ENCODE results near the gene NR1I3. TPM values are rescaled to one million over a fixed set of nuclear protein-coding genes. Genes with fewer than 3 reads are reported as not detected.

Gene NR1I3
- total RNA-seq, 2 donors from 2014 or later: not detected

DNA sequence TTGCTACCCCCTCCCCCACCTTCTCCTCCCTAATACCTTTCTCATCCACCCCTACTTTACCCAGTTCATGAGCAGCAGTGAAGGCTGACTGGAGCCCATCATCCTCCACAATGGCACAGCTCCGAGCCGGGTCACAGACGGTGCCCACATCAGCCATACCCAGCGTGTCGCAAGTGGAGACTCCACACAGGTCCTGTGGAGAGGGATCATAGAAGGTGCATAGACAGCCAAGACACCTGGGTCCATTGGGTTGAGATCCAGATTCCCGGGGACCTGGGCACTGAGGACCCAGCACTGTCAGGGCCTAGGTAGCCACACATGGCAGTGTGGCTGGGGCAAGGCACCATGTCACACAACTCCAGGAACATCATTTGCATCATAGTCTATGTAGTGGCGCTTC lies 41.9 kb downstream of the NR1I3 start:
- no peak for DNase-seq (ENCODE audit: low spot score)
- H3K27ac ChIP-seq: peak overlapping the region; percentile 93 to 99
- TF ChIP-seq, protein P1, sequence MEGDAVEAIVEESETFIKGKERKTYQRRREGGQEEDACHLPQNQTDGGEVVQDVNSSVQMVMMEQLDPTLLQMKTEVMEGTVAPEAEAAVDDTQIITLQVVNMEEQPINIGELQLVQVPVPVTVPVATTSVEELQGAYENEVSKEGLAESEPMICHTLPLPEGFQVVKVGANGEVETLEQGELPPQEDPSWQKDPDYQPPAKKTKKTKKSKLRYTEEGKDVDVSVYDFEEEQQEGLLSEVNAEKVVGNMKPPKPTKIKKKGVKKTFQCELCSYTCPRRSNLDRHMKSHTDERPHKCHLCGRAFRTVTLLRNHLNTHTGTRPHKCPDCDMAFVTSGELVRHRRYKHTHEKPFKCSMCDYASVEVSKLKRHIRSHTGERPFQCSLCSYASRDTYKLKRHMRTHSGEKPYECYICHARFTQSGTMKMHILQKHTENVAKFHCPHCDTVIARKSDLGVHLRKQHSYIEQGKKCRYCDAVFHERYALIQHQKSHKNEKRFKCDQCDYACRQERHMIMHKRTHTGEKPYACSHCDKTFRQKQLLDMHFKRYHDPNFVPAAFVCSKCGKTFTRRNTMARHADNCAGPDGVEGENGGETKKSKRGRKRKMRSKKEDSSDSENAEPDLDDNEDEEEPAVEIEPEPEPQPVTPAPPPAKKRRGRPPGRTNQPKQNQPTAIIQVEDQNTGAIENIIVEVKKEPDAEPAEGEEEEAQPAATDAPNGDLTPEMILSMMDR (IDR thresholded peaks at IDR 0.05): no peak
- peak overlapping the region; percentile 48 to 55 for H3K4me3 ChIP-seq
- peaks cover 40% of the 10 kb centered on the region for H3K36me3 ChIP-seq
- no peaks in the 10 kb centered on the region for H3K9me3 ChIP-seq
- H3K4me1 ChIP-seq: peaks cover 0 to 78% of the 10 kb centered on the region in 2 donors
- no peaks in the 10 kb centered on the region for H3K27me3 ChIP-seq

GRCh38 chr1:161195171-161195570 lies 42.8 kb downstream of the NR1I3 start:
- Histone ChIP-seq H3K9me3 (no peaks in the 10 kb centered on the region), H3K36me3 (peaks cover 45% of the 10 kb centered on the region), H3K4me1 (peaks cover 0 to 68% of the 10 kb centered on the region in 2 donors), H3K27me3 (no peaks in the 10 kb centered on the region), H3K4me3 (peak overlapping the region; percentile 48 to 55), H3K27ac (peak overlapping the region in 1 of 2 donors; percentile 99)
- TF ChIP-seq, protein P1 (IDR thresholded peaks at IDR 0.05): no peak
- DNase-seq (ENCODE audit: low spot score): no peak

GRCh38 chr1:161193561-161194235 lies 44.3 kb downstream of the NR1I3 start:
- peak overlapping the region; percentile 5 to 23 for H3K4me3 ChIP-seq
- no peaks in the 10 kb centered on the region for H3K27me3 ChIP-seq
- TF ChIP-seq, protein P1 (IDR thresholded peaks at IDR 0.05): no peak
- H3K36me3 ChIP-seq: peaks cover 45% of the 10 kb centered on the region
- no peaks in the 10 kb centered on the region for H3K9me3 ChIP-seq
- H3K27ac ChIP-seq: peak overlapping the region; percentile 29 to 33
- H3K4me1 ChIP-seq: peaks cover 0 to 53% of the 10 kb centered on the region in 2 donors
- DNase-seq (ENCODE audit: low spot score): no peak

GRCh38 chr1:161192476-161193465 lies 45.2 kb downstream of the NR1I3 start:
- DNase-seq (ENCODE audit: low spot score): no peak
- Histone ChIP-seq H3K27ac (peak overlapping the region; percentile 29 to 33), H3K4me1 (peaks cover 0 to 44% of the 10 kb centered on the region in 2 donors)

GRCh38 chr1:161191971-161192370 lies 46.0 kb downstream of the NR1I3 start:
- Histone ChIP-seq H3K27me3 (no peaks in the 10 kb centered on the region), H3K9me3 (no peaks in the 10 kb centered on the region), H3K4me3 (no peak overlapping the region), H3K36me3 (peaks cover 45% of the 10 kb centered on the region), H3K4me1 (peaks cover 0 to 36% of the 10 kb centered on the region in 2 donors), H3K27ac (no peak overlapping the region)
- TF ChIP-seq, protein P1 (IDR thresholded peaks at IDR 0.05): no peak
- DNase-seq (ENCODE audit: low spot score): no peak

More at GRCh38 chr1:161192476-161193465, 45.2 kb downstream of the NR1I3 start:
- Histone ChIP-seq H3K36me3 (peaks cover 45% of the 10 kb centered on the region), H3K9me3 (no peaks in the 10 kb centered on the region), H3K4me3 (no peak overlapping the region), H3K27me3 (no peaks in the 10 kb centered on the region)
- TF ChIP-seq, protein P1 (IDR thresholded peaks at IDR 0.05): peak; percentile 78 to 91

All from right atrium auricular region (tissue), 2 donors.